Stimulated activated CD4-positive, alpha-beta T cell treated with anti-CD3 and anti-CD28 coated beads, Interleukin-15, amount 100 ng/mL, for 24 hours (primary cell): ENCODE measurements around the gene ITIH2.
"Not testable (repeated sequence)": the region's sequence is repeated elsewhere in the genome, so short reads cannot be mapped to it uniquely, and the experiment has no call there.

Experiments used
- DNase-seq: peaks from one replicate; pipeline ENCODE4 v3.0.0-alpha.2; 2020

Gene ITIH2

GRCh38 chr10:7748637-7749036, 45.5 kb downstream of the ITIH2 start:
- not testable (repeated sequence) for DNase-seq

GRCh38 chr10:7750222-7750621, 47.1 kb downstream of the ITIH2 start:
- DNase-seq, result no peak

DNA sequence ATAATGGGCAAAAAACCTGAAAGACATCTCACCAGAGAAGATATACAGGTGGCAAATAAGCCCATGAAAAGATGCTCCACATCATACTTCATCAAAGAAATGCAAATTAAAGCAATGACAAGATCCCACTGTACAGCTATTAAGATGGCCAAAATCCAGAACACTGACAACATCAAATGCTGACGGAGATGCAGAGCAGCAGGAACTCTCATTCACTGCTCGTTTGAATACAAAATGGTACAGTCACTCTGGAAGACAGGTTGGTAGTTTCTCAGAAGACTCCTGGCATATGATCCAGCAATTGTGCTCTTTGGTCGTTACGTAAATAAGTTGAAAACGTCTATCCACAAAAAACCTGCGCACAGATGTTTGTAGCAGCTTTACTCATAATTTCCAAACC, 49.1 kb downstream of the ITIH2 start:
- DNase-seq, result no peak

DNA sequence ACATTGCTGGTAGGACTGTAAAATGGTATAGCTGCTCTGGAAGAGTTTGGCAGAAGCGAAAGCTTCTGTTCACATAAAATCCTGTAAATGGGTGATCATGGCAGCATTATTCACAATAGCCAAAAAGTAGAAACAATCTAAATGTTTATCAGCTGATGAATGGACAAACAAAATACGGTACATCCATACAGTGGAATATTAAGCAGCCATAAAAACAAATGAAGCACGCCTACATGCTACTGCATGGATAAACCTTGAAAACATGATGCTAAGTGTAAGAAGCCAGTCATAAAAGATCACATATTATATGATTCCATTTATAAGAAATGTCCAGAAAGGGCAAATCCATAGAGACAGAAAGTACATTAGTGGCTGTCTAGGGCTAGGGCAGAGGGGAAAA, 52.0 kb downstream of the ITIH2 start:
- no peak for DNase-seq

DNA sequence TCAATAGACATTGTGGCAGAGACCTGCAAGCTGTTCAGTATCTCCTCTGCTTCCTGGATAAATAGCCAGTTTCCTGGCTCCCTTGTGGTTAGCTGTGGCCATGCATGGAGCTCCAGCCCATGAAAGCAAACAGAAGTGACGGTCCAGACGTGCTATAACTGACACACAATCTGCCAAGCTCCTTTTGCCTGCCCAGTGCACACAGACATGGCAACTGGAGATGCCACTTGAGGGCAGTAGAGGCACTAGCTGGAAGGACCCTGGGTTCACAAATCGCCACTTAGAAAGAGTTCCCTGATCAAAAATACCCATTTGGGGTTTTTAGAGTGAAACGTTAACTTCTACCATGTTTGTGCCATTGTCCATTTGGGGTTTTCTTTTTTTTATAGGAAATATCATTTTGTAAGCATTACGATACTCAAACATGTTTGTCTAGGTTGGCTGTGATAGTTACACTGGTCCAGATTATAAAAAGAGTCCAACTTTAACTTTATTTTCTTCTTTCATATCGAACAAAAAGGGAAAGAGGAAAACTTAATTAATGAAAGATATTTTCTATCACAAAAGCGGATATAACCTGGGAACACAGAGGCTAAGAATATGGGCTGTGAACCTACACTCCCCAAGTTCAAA, 53.4 kb downstream of the ITIH2 start:
- peak; percentile 18 for DNase-seq

GRCh38 chr10:7763929-7764328, 60.8 kb downstream of the ITIH2 start:
- DNase-seq, result no peak

GRCh38 chr10:7766241-7766640, 63.1 kb downstream of the ITIH2 start:
- DNase-seq, result no peak

GRCh38 chr10:7767209-7767608, 64.1 kb downstream of the ITIH2 start:
- DNase-seq, result no peak

DNA sequence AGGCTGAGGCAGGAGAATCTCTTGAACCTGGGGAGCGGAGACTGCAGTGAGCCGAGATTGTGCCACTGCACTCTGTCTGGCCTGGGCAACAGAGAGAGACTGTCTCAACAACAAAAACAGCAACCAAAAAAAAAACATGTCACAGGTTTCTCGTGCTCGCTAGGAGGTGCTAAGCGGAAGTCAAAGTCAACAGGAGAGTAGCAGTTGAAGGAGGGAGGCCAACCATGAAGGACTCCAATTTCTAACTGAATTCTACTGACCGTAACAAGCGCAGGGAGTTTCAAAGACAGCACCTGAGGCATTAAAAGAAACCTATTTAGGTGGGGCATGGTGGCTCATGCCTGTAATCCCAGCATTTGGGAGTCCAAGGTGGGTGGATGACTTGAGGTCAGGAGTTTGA, 65.3 kb downstream of the ITIH2 start:
- no peak for DNase-seq

- no peak for DNase-seq
Measured at GRCh38 chr10:7773845-7774801, 71.0 kb downstream of the ITIH2 start.

- DNase-seq, result no peak
Measured at GRCh38 chr10:7776777-7777176, 73.7 kb downstream of the ITIH2 start.

- not testable (repeated sequence) for DNase-seq
Measured at GRCh38 chr10:7782194-7782593, 79.1 kb downstream of the ITIH2 start.

DNA sequence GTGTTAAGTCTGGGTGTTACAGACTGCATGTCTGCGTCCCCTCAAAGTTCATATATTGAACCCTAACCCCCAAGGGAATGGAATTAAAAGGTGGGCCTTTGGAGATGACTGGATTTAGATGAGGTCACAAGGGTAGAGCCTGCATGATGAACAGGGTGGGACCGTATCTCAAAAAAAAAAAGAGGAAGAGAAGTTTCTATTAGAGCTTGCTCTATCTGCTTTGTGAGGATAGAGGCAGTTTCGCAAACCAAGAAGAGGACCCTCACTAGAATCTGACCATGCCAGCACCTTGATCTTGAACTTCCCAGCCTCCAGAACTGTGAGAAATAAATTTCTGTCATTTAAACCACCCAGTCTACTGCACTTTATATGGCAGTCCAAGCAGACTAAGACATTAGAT, 83.3 kb downstream of the ITIH2 start:
- DNase-seq, result no peak

DNA sequence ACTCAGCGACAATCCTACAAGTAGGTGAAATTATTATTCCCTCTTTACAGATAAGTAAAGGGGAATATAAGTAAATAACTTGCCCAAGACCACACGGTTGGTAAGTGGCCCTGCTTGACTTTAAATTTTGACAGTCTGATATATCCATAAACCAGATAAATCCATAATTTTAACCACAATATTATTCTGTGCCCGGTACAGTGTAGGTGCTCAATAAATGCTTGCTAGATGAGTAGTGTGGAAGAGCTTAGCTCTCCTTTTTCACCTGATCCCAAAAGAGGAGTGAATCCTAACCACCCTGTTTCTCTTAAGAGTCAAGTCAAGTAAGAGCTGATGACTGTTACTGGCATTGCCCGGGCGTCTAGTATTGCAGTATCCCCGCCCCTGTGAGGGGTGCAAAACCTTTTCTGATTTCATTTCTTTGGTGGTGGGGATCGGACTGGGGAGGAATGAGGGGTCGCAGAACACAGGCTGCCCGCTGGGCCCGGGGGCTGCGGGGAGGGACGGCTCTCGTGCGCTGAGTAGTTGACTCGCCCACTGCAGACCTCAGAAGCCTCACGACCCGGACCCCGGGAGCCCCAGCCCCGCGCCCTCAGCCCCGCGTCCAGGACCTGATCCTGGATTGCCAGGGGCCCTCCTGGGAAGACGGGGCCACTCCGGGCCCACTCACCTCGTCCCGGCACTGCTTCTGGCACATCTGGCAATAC, 84.2 kb downstream of the ITIH2 start:
- peak; percentile 18 for DNase-seq

GRCh38 chr10:7787857-7788638, 84.9 kb downstream of the ITIH2 start, which contains the start of the genes ATP5F1C and KIN:
Gene ATP5F1C, plus strand, starts transcription at chr10:7788177. Its CDS starts 31 bp downstream, at chr10:7788208.
Gene KIN, minus strand, starts transcription at chr10:7787993. Its CDS starts 60 bp downstream, at chr10:7787933.
- DNase-seq, result peak; percentile 98

DNA sequence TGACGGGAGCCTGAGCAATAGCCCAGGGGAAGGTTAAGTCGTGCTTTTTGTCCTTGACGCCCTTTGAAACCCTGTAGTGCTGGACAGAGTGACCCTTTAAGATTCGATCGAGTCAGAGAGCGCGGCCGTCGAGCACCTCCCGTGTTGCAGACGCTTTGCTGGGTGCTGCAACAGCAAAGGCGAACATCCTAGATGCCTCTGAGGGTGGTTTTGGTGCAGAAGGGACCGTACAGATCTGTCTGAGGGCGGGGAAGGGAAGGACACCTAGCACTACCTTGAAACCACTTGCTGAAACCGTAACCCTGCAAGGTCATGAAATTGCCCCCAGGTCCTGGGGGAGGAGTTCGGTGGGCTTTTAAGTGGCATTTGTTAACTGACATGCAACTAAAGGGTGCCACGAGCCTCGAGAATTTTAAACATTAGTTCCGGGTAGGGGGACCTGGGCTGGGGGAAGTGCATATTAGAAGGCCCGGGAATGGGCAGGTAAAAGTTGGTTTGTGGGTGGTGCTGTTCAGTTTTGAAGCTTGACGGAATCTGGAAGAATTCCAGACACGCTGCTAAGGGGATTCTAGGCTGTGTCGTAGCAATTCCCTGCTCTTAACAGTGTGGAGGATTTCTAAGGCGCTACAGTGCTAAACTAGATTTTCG, 85.6 kb downstream of the ITIH2 start:
- DNase-seq, result no peak

DNA sequence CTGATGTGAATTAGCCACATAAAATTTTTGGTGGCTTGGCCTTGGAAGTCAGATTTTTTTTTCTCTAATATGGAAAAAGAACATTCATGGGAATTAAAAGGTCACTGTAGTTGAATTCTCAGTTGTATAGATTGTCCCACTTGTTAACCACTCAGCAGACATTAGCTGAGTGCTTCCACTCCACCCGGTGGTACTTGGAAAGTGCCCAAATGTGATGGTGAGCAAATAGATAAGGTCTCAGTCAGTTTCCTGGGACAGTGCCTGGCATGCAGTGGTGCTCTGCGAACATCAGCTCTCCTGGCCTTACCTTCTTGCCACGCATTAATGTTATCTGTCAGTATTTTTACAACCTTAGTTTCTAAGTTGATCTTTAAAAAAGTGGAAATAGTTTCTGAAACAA, 86.3 kb downstream of the ITIH2 start:
- DNase-seq, result no peak

- DNase-seq, result no peak
Measured at GRCh38 chr10:7792541-7792940, 89.4 kb downstream of the ITIH2 start.

GRCh38 chr10:7794251-7795026, 91.3 kb downstream of the ITIH2 start:
- no peak for DNase-seq

- no peak for DNase-seq
Measured at GRCh38 chr10:7795605-7796004, 92.5 kb downstream of the ITIH2 start.

DNA sequence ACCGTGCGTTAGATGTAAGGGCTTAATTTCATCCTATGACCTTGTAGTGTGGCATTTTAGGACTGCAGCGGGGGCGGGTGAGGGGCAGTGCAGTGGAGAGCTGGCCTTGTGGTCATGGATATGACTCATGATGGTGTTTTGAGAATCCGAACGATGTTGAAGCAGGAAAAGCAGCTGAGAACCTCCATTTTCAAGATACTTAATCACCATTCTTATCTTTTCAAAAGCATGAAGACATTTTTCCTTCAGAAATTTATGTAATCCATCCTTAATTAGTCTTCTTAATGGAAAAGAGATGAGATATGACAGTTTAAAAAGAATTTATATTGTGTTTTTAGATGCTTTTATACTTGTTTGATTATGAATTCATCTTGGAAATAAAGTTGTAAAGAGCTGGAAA, 94.5 kb downstream of the ITIH2 start:
- DNase-seq, result peak; percentile 12
